Endothelial cell of umbilical vein (primary cell): ENCODE data around the gene ARL4C. TPM values are rescaled to one million over a fixed set of nuclear protein-coding genes. Genes with fewer than 3 reads are reported as not detected.

Source experiments
- BruUV-seq: library from RNA; stranded (reverse); fragments of 400-500 nt; replicated peaks from 2 replicates; lab custom pipeline; 2021; lab: Mats Ljungman, UMichigan
- CTCF ChIA-PET: fragments of 300-600, 350-600 bp; sonication (Branson Sonifier 250); formaldehyde crosslinking; loops from one replicate; lab custom pipeline; 2021; ENCODE audit warnings: antibody characterized with exemption, inconsistent platforms; lab: Charles Lee
- POLR2A ChIA-PET: fragments of 300-600, 350-600 bp; sonication (Branson Sonifier 250); formaldehyde crosslinking; loops from one replicate; lab custom pipeline; 2021; ENCODE audit warnings: antibody characterized with exemption, inconsistent platforms; lab: Charles Lee
- DNase-seq: peaks from one replicate; pipeline ENCODE4 v3.0.0-alpha.2; 2011; ENCODE audit warnings: low read depth, low spot score
- FAIRE-seq: peaks from 2 replicates; lab custom pipeline; 2011; peaks lifted over from hg19 to GRCh38; lab: Jason Lieb, UNC
- H2AFZ ChIP-seq: 2 replicates; pipeline ENCODE4 v1.6.0; 2012; ENCODE audit warnings: low read depth, low read length, control low read depth, inconsistent platforms
- H3K27ac ChIP-seq: 2 replicates; pipeline ENCODE4 v1.5.1; 2011; ENCODE audit warnings: low read depth, mild to moderate bottlenecking, control low read depth, low read length, moderate library complexity; ENCODE audit not compliant: insufficient read depth
- H3K27me3 ChIP-seq, 2 experiments: 2 replicates each; pipeline versions ENCODE4 v1.6.0 to v1.6.1; 2011; ENCODE audit warnings: low read length in 2 of 2, mixed read lengths in 1 of 2; ENCODE audit not compliant: control insufficient read depth in 2 of 2, insufficient read depth in 2 of 2
- H3K36me3 ChIP-seq, 2 experiments: 2 replicates in 1 of 2; 3 replicates in 1 of 2; pipeline ENCODE4 v1.5.1; 2011; ENCODE audit warnings: low read length in 2 of 2, mild to moderate bottlenecking in 1 of 2, moderate library complexity in 1 of 2; ENCODE audit not compliant: control insufficient read depth in 2 of 2, insufficient read depth in 2 of 2; ENCODE audit errors: extremely low read depth in 1 of 2
- H3K4me1 ChIP-seq: 3 replicates; pipeline ENCODE4 v1.5.1; 2011; ENCODE audit warnings: mild to moderate bottlenecking, low read length; ENCODE audit not compliant: control insufficient read depth, insufficient read depth; ENCODE audit errors: extremely low read depth
- H3K4me2 ChIP-seq: 2 replicates; pipeline ENCODE4 v1.6.1; 2011; ENCODE audit warnings: low read length, control low read depth, mixed read lengths; ENCODE audit not compliant: insufficient read depth
- H3K4me3 ChIP-seq, 3 experiments: fragments of 200-600 bp in 1 of 3; sonication (generic), shearing (Covaris generic) in 1 of 3; replicated peaks in 1 of 3; 2 replicates each; pipeline ENCODE4 v1.5.1; 2011 to 2016; ENCODE audit warnings: control low read depth in 3 of 3, low read length in 3 of 3, mild to moderate bottlenecking in 2 of 3, inconsistent platforms in 1 of 3, low read depth in 1 of 3, moderate library complexity in 1 of 3; ENCODE audit not compliant: insufficient read depth in 1 of 3
- H3K79me2 ChIP-seq: 2 replicates; pipeline ENCODE4 v1.6.0; 2012; ENCODE audit warnings: low read length, inconsistent platforms; ENCODE audit not compliant: control insufficient read depth, insufficient read depth
- H3K9ac ChIP-seq: replicated peaks from 2 replicates; pipeline ENCODE3; 2011; ENCODE audit warnings: low read length, control low read depth; ENCODE audit not compliant: insufficient read depth; ENCODE audit errors: extremely low read depth
- H3K9me1 ChIP-seq: replicated peaks from 3 replicates; pipeline ENCODE4 v1.6.0; 2011; ENCODE audit warnings: mild to moderate bottlenecking, low read length; ENCODE audit not compliant: control insufficient read depth, insufficient read depth; ENCODE audit errors: extremely low read depth
- H3K9me3 ChIP-seq: replicated peaks from 2 replicates; pipeline ENCODE4 v1.5.1; 2012; ENCODE audit warnings: low read length, inconsistent platforms; ENCODE audit not compliant: control insufficient read depth, insufficient read depth
- H4K20me1 ChIP-seq: replicated peaks from 2 replicates; pipeline ENCODE3; 2011; ENCODE audit warnings: mild to moderate bottlenecking, low read length; ENCODE audit not compliant: control insufficient read depth, insufficient read depth; ENCODE audit errors: extremely low read depth
- FOS ChIP-seq: IDR thresholded peaks from 2 replicates; pipeline ENCODE4 v1.6.1; 2011; ENCODE audit warnings: mild to moderate bottlenecking, low read length, moderate library complexity, borderline replicate concordance; ENCODE audit not compliant: insufficient read depth
- POLR2AphosphoS5 ChIP-seq: IDR thresholded peaks from 2 replicates; pipeline ENCODE4 v1.6.1; 2012; ENCODE audit warnings: low read depth, mild to moderate bottlenecking, control low read depth, low read length, moderate library complexity; ENCODE audit not compliant: insufficient read depth
- dilution Hi-C: fragments of 300-500 bp; cut with MboI; formaldehyde crosslinking; loops from one replicate; pipeline ENCODE4 v1.15.0; 2019; ENCODE audit warnings: low sequenced_read_pairs; ENCODE audit not compliant: extremely low pct_ligation_motif_present
- intact Hi-C: fragments of 100-400 bp; cut with micrococcal nuclease; formaldehyde crosslinking; loops from one replicate; pipeline ENCODE4 v1.10.0; 2022
- polyA plus RNA-seq, 4 experiments: library from polyadenylated mRNA; depleted of rRNA in 3 of 4; stranded (reverse) in 3 of 4; unstranded in 1 of 4; fragments of >200 nt; gene quantifications; 2 replicates each; pipeline versions ENCODE4 v1.2.1 to v1.2.3, GENCODE V29; 2011 to 2012; ENCODE audit warnings: missing spikeins in 1 of 4
- total RNA-seq: library from RNA; stranded (reverse); gene quantifications from 2 replicates; pipeline ENCODE4 v1.2.3, GENCODE V29; 2021

The ARL4C gene
- total and polyA plus RNA-seq, 2 donors (not counting 3 experiments of a cell fraction or from before 2014, with no cell fraction given): 5.5 to 10.5 TPM

DNA sequence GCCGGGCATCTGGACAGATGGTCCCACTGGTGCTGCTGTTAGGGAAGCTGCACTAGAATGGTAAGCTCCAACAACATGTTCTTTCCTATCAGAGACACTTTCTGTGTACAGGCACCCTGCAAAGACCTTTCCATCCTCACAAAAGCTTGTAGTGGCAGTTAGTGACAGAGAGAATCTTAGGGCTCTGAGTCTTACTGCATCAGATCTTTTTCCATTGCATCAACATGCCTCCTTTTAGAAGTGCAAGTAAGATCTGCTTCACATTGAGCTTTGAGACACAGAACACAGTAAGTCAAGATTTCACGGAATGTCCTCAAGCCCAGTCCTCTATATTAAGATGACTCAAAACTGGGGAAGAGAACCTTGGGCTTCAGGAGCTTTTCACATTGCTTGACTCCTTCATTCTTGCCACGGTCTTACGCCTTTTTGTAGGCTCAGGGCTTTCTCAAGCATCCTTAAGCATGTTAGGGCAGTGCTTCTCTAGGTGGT, 52.6 kb downstream of the ARL4C start:
- Histone ChIP-seq H4K20me1 (no peaks in the 10 kb centered on the region), H2AFZ (no peak overlapping the region), H3K4me1 (peaks cover 24% of the 10 kb centered on the region), H3K9me3 (no peaks in the 10 kb centered on the region), H3K79me2 (no peaks in the 10 kb centered on the region), H3K4me3 (no peak overlapping the region), H3K4me2 (no peak overlapping the region), H3K36me3 (no peaks in the 10 kb centered on the region), H3K27ac (no peak overlapping the region), H3K9me1 (no peaks in the 10 kb centered on the region), H3K9ac (no peak overlapping the region), H3K27me3 (no peaks in the 10 kb centered on the region)
- intact Hi-C loops (no loop called here), dilution Hi-C loops (no loop called here)
- no peak for FAIRE-seq
- POLR2A ChIA-PET: no interaction called here
- TF ChIP-seq POLR2AphosphoS5: no peak
- no peak for TF ChIP-seq FOS
- no TSS peak for BruUV-seq
- DNase-seq: no peak
- CTCF ChIA-PET: interaction anchor here (0.6 to 1.5 kb wide), 7 partner anchors 11 to 155 kb away, joined by 3 to 5 read pairs (median 3); no protein-coding TSS in a partner anchor
